ENCODE data around the gene KCNH1. TPM values are rescaled to one million over a fixed set of nuclear protein-coding genes. Genes with fewer than 3 reads are reported as not detected.
"Not testable (repeated sequence)": the region's sequence is repeated elsewhere in the genome, so short reads cannot be mapped to it uniquely, and the experiment has no call there.

Gene KCNH1
- polyA plus RNA-seq, 3 donors from 2014 or later: not detected

DNA sequence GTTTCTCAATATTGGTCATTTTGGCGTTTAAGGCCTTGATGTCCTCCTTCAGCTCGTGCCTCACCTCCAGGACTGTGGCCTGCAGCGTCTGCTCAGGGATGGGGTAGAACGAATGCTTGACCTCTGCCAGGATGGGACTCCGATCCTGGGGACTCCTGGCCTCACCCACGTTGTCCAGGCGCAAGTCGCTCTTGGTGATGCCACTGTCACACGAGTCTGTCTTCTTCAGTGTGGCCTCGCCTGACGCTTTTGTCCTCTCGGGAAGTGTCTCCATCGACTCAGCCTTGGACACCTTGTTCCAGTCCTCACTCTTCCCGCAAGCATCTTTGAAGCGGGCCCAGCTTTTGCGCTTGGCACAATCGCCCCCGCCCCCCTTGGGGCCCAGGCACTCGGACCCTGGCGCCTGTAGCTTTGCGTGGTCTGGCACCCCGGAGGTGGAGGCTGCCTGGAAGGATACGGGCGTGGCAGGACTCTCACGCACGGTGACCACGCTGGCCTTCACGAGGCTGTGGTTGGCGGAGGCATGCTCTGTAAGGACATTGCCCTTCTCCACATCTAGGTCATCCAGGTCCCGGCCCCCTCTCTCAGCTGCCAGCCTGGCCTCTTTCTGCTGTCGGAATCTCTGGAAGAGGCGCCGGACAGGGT is 450.4 kb downstream of the KCNH1 start:
- Mint-ChIP-seq H3K27me3 (ENCODE audit: low read depth in 3 of 3) (peaks cover 0 to 5% (median 0%) of the 10 kb centered on the region in 3 donors), H3K4me1 (no peaks in the 10 kb centered on the region), H3K4me3 (no peak overlapping the region), H3K27ac (no peak overlapping the region), H3K36me3 (no peaks in the 10 kb centered on the region), H3K9me3 (no peaks in the 10 kb centered on the region)
- DNase-seq: no peak

DNA sequence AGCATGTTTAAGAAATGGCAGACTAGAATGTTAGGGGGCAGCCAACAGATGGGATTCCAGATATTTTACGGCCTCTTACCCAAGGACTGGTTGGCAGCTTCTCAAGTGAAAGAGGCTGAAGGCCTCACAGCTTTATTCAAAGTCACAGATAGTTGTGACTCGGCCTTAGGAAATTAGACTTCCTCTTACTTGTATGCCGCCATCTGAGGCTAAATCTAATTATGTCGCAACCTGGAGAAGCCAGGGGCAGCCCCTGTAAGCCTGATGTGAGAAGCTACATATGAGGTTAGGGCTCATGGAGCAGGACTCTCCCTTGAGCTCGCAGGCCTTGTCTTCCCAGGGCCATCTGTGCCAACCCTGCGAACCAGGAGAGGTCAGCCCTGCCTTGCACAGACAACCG is 452.8 kb downstream of the KCNH1 start:
- Mint-ChIP-seq H3K27ac (no peak overlapping the region), H3K4me3 (no peak overlapping the region), H3K4me1 (no peaks in the 10 kb centered on the region), H3K36me3 (no peaks in the 10 kb centered on the region), H3K27me3 (ENCODE audit: low read depth in 3 of 3) (peaks cover 0 to 3% (median 0%) of the 10 kb centered on the region in 3 donors), H3K9me3 (no peaks in the 10 kb centered on the region)
- no peak for DNase-seq

DNA sequence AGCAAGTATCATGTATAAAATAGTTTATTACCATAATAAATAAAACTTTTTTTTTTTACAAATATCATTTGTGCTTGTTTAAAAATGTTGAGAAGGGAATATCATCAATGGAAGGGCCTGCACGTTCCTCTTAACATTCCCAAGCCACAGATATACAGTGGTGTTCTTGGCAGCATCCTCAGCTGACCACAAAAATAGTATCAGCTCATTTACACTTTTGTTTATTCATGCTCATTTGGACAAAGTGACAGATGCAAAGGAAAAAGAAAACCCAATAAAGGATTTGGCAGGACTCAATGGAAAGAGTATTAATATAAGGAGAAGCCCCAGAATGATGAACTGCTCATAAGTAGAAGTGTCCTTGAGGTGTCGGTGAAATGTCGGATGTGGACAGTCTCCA is 455.6 kb downstream of the KCNH1 start:
- Mint-ChIP-seq H3K27me3 (ENCODE audit: low read depth in 3 of 3) (peaks cover 0 to 2% (median 2%) of the 10 kb centered on the region in 3 donors), H3K4me1 (no peaks in the 10 kb centered on the region), H3K4me3 (no peak overlapping the region), H3K27ac (no peak overlapping the region), H3K9me3 (no peaks in the 10 kb centered on the region), H3K36me3 (no peaks in the 10 kb centered on the region)
- no peak for DNase-seq

- Mint-ChIP-seq H3K4me1 (no peaks in the 10 kb centered on the region), H3K36me3 (no peaks in the 10 kb centered on the region), H3K9me3 (no peaks in the 10 kb centered on the region), H3K27ac (no peak overlapping the region), H3K27me3 (ENCODE audit: low read depth in 3 of 3) (peaks cover 0 to 2% (median 2%) of the 10 kb centered on the region in 3 donors), H3K4me3 (no peak overlapping the region)
- no peak for DNase-seq
These were observed 456.4 kb downstream of the KCNH1 start for GRCh38 chr1:210677533-210677932.

GRCh38 chr1:210676539-210676938 is 457.4 kb downstream of the KCNH1 start:
- Mint-ChIP-seq H3K27me3 (ENCODE audit: low read depth in 3 of 3) (peaks cover 0 to 2% (median 2%) of the 10 kb centered on the region in 3 donors), H3K4me3 (no peak overlapping the region), H3K4me1 (no peaks in the 10 kb centered on the region), H3K27ac (no peak overlapping the region), H3K36me3 (no peaks in the 10 kb centered on the region), H3K9me3 (no peaks in the 10 kb centered on the region)
- no peak for DNase-seq

- Mint-ChIP-seq H3K27me3 (ENCODE audit: low read depth in 3 of 3) (peaks cover 0 to 2% (median 2%) of the 10 kb centered on the region in 3 donors), H3K36me3 (no peaks in the 10 kb centered on the region)
These were observed 459.8 kb downstream of the KCNH1 start for GRCh38 chr1:210674151-210674550.

GRCh38 chr1:210669951-210670350 is 464.0 kb downstream of the KCNH1 start:
- H3K4me1 Mint-ChIP-seq: no peaks in the 10 kb centered on the region
- peaks cover 0 to 2% (median 0%) of the 10 kb centered on the region in 6 donors for H3K9me3 Mint-ChIP-seq
- no peak overlapping the region for H3K4me3 Mint-ChIP-seq
- peaks cover 0 to 1% (median 0%) of the 10 kb centered on the region in 3 donors for H3K27me3 Mint-ChIP-seq (ENCODE audit: low read depth in 3 of 3)
- H3K36me3 Mint-ChIP-seq: no peaks in the 10 kb centered on the region
- no peak overlapping the region for H3K27ac Mint-ChIP-seq
- no peak for DNase-seq

More at GRCh38 chr1:210674151-210674550, 459.8 kb downstream of the KCNH1 start:
- Mint-ChIP-seq H3K4me3 (no peak overlapping the region), H3K4me1 (no peaks in the 10 kb centered on the region), H3K9me3 (no peaks in the 10 kb centered on the region), H3K27ac (no peak overlapping the region)
- DNase-seq: no peak

- Mint-ChIP-seq H3K27ac (no peak overlapping the region), H3K9me3 (peaks cover 0 to 2% (median 0%) of the 10 kb centered on the region in 6 donors), H3K27me3 (ENCODE audit: low read depth in 3 of 3) (peaks cover 1 to 3% (median 2%) of the 10 kb centered on the region in 3 donors), H3K4me1 (peaks cover 6 to 7% of the 10 kb centered on the region in 2 donors), H3K36me3 (no peaks in the 10 kb centered on the region), H3K4me3 (no peak overlapping the region)
- DNase-seq: no peak
These were observed 470.0 kb downstream of the KCNH1 start for GRCh38 chr1:210663730-210664573.

DNA sequence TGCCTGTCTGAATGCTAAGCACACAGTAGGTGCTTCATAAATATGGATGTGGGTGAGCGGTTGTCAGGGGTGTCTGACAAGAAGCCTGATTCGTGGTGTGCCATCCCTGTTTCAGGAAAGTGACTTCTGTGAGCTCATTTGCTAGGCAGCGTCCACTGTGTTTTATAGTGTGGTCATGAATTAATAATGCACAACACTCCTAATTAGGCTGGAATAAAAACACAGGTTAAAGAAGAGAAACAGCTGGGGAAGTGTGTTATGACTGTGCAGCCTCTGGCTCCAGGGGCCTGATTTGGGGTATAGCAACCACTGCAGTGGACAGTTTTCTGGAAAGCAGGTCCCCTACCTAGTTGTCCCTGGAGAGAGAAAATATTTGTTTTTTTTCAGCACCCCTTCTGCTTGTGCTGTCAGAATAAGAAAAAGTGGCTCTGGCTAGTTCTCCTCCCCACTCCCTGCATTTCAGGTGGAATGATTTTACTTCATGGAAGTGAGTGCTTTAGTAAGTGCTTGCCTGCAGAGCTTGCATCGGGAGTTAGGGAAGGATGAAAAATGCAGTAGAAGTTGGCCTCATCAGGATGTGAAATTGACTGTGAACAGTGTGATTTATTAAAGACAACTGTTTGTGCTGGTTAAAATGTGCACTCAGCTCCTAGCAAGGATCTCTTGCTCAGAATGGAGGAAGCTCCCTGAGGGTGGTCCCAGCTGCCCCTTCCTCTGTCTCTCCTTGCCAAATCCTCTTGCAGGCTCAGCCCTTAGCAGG is 471.5 kb downstream of the KCNH1 start:
- H3K27ac Mint-ChIP-seq: no peak overlapping the region
- H3K27me3 Mint-ChIP-seq (ENCODE audit: low read depth in 3 of 3): peaks cover 0 to 3% (median 2%) of the 10 kb centered on the region in 3 donors
- peaks cover 6 to 7% of the 10 kb centered on the region in 2 donors for H3K4me1 Mint-ChIP-seq
- no peaks in the 10 kb centered on the region for H3K36me3 Mint-ChIP-seq
- no peak for DNase-seq
- H3K4me3 Mint-ChIP-seq: no peak overlapping the region
- H3K9me3 Mint-ChIP-seq: no peaks in the 10 kb centered on the region

DNA sequence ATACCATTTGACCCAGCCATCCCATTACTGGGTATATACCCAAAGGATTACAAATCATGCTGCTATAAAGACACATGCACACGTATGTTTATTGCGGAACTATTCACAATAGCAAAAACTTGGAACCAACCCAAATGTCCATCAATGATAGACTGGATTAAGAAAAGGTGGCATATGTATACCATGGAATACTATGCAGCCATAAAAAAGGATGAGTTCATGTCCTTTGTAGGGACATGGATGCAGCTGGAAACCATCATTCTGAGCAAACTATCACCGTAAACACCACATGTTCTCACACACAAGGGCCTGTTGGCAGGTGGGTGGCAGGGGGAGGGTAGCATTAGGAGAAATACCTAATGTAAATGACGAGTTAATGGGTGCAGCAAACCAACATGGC is 472.4 kb downstream of the KCNH1 start:
- H3K36me3 Mint-ChIP-seq; H3K4me3 Mint-ChIP-seq; H3K27ac Mint-ChIP-seq; DNase-seq; H3K27me3 Mint-ChIP-seq (ENCODE audit: low read depth in 3 of 3); H3K9me3 Mint-ChIP-seq; H3K4me1 Mint-ChIP-seq: not testable (repeated sequence)

GRCh38 chr1:210657806-210658205 is 476.1 kb downstream of the KCNH1 start:
- H3K4me1 Mint-ChIP-seq: no peaks in the 10 kb centered on the region
- no peak overlapping the region for H3K4me3 Mint-ChIP-seq
- H3K27me3 Mint-ChIP-seq (ENCODE audit: low read depth in 3 of 3): peaks cover 0 to 4% (median 0%) of the 10 kb centered on the region in 3 donors
- H3K9me3 Mint-ChIP-seq: no peaks in the 10 kb centered on the region
- no peak overlapping the region for H3K27ac Mint-ChIP-seq
- H3K36me3 Mint-ChIP-seq: no peaks in the 10 kb centered on the region
- no peak for DNase-seq

- H3K4me3 Mint-ChIP-seq: no peak overlapping the region
- peaks cover 0 to 3% (median 2%) of the 10 kb centered on the region in 3 donors for H3K27me3 Mint-ChIP-seq (ENCODE audit: low read depth in 3 of 3)
- no peak for DNase-seq
- no peaks in the 10 kb centered on the region for H3K9me3 Mint-ChIP-seq
- H3K4me1 Mint-ChIP-seq: no peaks in the 10 kb centered on the region
- no peaks in the 10 kb centered on the region for H3K36me3 Mint-ChIP-seq
- H3K27ac Mint-ChIP-seq: no peak overlapping the region
These were observed 478.4 kb downstream of the KCNH1 start for GRCh38 chr1:210655511-210655910.

DNA sequence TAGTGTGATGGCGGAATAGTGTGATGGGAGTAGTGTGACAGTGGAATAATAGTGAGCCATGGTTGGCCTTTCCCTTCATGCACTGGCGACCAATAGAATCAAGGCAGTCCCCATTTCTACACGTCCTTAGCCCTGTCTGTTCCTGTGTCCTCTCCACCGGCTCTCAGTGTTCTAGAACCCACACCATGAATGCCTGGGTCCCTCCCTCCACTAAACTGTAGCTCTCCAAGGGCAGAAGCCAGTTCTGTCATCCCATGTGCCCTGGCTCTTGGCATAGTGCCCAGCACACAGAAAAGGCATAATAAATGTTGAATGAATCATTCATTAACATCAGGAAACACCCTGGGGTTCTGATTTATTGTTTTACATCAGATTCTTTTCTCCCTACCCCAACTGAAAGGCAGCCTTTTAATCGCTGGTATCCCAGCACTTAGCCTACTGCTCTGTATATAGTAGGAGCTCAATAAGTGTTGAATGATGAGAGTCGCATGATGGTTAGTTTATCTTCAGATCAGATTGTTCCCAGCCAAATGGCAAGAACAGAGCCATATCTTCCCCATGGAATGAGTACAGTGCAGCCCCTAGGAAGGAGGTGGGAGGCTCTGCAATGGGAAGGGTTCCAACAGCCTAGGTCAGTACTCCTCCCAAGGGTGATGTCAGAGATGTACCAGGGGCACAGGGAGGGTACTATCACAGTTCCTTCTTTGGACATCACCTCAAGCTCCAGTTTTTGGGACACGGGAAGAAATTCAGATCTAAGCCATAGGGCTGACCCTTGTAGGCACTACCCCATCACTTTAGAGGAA is 479.6 kb downstream of the KCNH1 start:
- no peak overlapping the region for H3K27ac Mint-ChIP-seq
- H3K9me3 Mint-ChIP-seq: no peaks in the 10 kb centered on the region
- H3K27me3 Mint-ChIP-seq (ENCODE audit: low read depth in 3 of 3): peaks cover 0 to 3% (median 2%) of the 10 kb centered on the region in 3 donors
- H3K4me3 Mint-ChIP-seq: no peak overlapping the region
- H3K4me1 Mint-ChIP-seq: no peaks in the 10 kb centered on the region
- no peaks in the 10 kb centered on the region for H3K36me3 Mint-ChIP-seq
- DNase-seq: no peak
